ENCODE results near the gene ARSI.

Gene ARSI

DNA sequence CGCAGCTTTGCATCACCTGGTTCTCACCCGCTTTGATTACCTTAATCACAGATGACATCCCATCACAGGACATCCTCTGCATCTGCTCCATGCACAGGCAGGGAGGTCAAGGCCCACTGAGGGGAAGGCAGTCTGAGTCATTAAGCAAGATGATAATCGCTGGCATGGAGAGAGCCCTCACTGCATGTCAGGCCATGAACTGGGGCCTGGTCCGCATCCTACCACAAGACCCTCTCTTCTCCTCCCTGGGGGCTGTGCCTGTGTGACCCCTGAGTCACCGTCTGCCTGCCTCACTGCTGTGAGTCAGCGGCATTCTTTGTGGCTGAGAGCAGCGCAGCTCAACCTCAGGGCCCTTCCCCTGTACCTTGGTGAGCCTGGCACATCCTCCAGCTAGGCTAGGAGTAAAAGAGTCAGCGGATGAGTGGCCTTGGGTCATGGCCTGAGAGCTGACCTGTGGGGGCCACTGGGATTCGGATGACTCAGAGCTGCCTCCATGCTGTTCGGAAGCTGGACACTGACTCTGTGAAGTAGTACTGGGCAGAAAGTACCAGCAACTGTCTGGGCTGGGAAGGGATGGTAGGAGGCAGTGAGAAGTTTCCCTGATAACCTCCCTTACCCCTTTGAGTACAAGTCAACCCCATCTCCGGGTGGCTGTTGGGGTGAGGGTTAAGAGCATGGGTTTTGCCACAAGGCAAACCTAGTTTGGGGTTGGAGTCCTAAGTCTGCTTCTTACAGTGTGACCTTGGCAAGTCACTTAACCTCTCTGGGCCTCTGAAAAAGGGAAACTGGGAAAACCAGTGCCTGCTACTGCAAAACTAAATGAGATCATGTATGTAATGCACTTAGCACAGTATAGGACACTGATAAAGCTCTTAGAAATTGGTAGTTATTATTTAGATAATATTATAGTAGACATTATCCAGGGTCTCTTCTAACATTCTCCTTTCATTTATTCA lies 14.6 kb upstream of the ARSI start:
- peak overlapping the region; percentile 4 for H3K23ac ChIP-seq (ENCODE audit: low read depth, low read length, poor library complexity)
- no peak overlapping the region for H3K4ac ChIP-seq (ENCODE audit: low read length)
- peak overlapping the region; percentile 7 for H2BK12ac ChIP-seq (ENCODE audit: low read length)
- H3K9ac ChIP-seq (ENCODE audit: low read depth, low read length, poor library complexity): no peak overlapping the region
- H2AK5ac ChIP-seq (ENCODE audit: low read depth, low read length): peak overlapping the region; percentile 84
- H2BK15ac ChIP-seq (ENCODE audit: low read length): no peak overlapping the region
- no peaks in the 10 kb centered on the region for H3K79me1 ChIP-seq (ENCODE audit: low read depth, low read length)
- no CpG with 5 or more reads among the region's 11 CpGs for WGBS, 2 donors (ENCODE audit: extremely low coverage in 2 of 2, insufficient read length in 2 of 2, insufficient replicate concordance in 1 of 2)
- H2AFZ ChIP-seq (ENCODE audit: low read length): peak overlapping the region; percentile 82
- H2BK120ac ChIP-seq (ENCODE audit: low read depth, low read length): peak overlapping the region; percentile 48
- H3K36me3 ChIP-seq (replicated peaks in 1 of 2; ENCODE audit: control insufficient read depth in 2 of 2, insufficient read depth in 2 of 2, low read length in 2 of 2): no peaks in the 10 kb centered on the region
- no peaks in the 10 kb centered on the region for H3K27me3 ChIP-seq (ENCODE audit: control insufficient read depth in 3 of 3, insufficient read depth in 3 of 3, low read depth in 1 of 3, low read length in 3 of 3)
- H3K9me3 ChIP-seq (replicated peaks in 1 of 2; ENCODE audit: control insufficient read depth in 2 of 2, insufficient read depth in 1 of 2, low read depth in 1 of 2, low read length in 2 of 2): no peaks in the 10 kb centered on the region
- H4K91ac ChIP-seq (ENCODE audit: low read depth, low read length, poor library complexity): no peak overlapping the region
- H2BK5ac ChIP-seq (ENCODE audit: low read length): peak overlapping the region; percentile 56
- peaks cover 24 to 33% of the 10 kb centered on the region in 2 donors for H3K4me1 ChIP-seq (ENCODE audit: control insufficient read depth in 2 of 2, insufficient read depth in 1 of 2, low read depth in 1 of 2, low read length in 2 of 2)
- H3K4me2 ChIP-seq (ENCODE audit: insufficient read depth, low read length, poor library complexity, severe bottlenecking): no peak overlapping the region
- no peak for DNase-seq (ENCODE audit: low spot score)
- no peak overlapping the region for H3K14ac ChIP-seq (ENCODE audit: low read length)
- no peak overlapping the region for H4K8ac ChIP-seq (ENCODE audit: low read depth, low read length)
- no peak overlapping the region for H3K27ac ChIP-seq (replicated peaks; ENCODE audit: low read length)
- no peak overlapping the region for H3K4me3 ChIP-seq (ENCODE audit: low read length in 2 of 2)
- H3K18ac ChIP-seq (ENCODE audit: low read length): peak overlapping the region; percentile 41

DNA sequence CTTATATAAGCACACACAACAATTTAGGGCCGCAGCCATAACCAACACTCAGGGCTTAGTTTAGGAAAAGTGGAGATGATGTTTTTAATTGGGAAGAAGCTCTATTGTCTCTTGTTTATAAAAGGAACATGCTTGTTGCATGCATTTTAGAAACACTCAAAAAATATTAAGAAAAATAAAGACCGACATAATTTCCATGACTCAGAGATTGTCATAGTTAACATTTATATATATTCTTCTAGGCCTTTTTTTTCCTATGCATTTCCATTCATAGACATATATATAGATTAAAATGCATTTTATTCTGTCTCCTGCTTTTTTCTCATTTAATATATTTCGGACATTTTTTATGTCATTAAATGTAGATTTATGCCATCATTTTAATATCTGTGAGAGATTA lies 13.6 kb upstream of the ARSI start:
- H3K79me1 ChIP-seq (ENCODE audit: low read depth, low read length): no peaks in the 10 kb centered on the region
- H3K4me3 ChIP-seq (ENCODE audit: low read length in 2 of 2): no peak overlapping the region
- H3K27me3 ChIP-seq (ENCODE audit: control insufficient read depth in 3 of 3, insufficient read depth in 3 of 3, low read depth in 1 of 3, low read length in 3 of 3): no peaks in the 10 kb centered on the region
- no peak overlapping the region for H3K4ac ChIP-seq (ENCODE audit: low read length)
- H2AK5ac ChIP-seq (ENCODE audit: low read depth, low read length): no peak overlapping the region
- no peak overlapping the region for H2BK12ac ChIP-seq (ENCODE audit: low read length)
- H2BK120ac ChIP-seq (ENCODE audit: low read depth, low read length): no peak overlapping the region
- H3K18ac ChIP-seq (ENCODE audit: low read length): no peak overlapping the region
- no peak overlapping the region for H2BK15ac ChIP-seq (ENCODE audit: low read length)
- WGBS, 2 donors (ENCODE audit: extremely low coverage in 2 of 2, insufficient read length in 2 of 2, insufficient replicate concordance in 1 of 2): no CpG with 5 or more reads among the region's 3 CpGs
- H3K14ac ChIP-seq (ENCODE audit: low read length): no peak overlapping the region
- H3K36me3 ChIP-seq (replicated peaks in 1 of 2; ENCODE audit: control insufficient read depth in 2 of 2, insufficient read depth in 2 of 2, low read length in 2 of 2): no peaks in the 10 kb centered on the region
- H4K8ac ChIP-seq (ENCODE audit: low read depth, low read length): no peak overlapping the region
- DNase-seq (ENCODE audit: low spot score): no peak
- no peak overlapping the region for H3K27ac ChIP-seq (replicated peaks; ENCODE audit: low read length)
- H2AFZ ChIP-seq (ENCODE audit: low read length): no peak overlapping the region
- no peak overlapping the region for H4K91ac ChIP-seq (ENCODE audit: low read depth, low read length, poor library complexity)
- H3K9ac ChIP-seq (ENCODE audit: low read depth, low read length, poor library complexity): no peak overlapping the region
- H3K9me3 ChIP-seq (replicated peaks in 1 of 2; ENCODE audit: control insufficient read depth in 2 of 2, insufficient read depth in 1 of 2, low read depth in 1 of 2, low read length in 2 of 2): no peaks in the 10 kb centered on the region
- H3K23ac ChIP-seq (ENCODE audit: low read depth, low read length, poor library complexity): no peak overlapping the region
- H2BK5ac ChIP-seq (ENCODE audit: low read length): no peak overlapping the region
- no peak overlapping the region for H3K4me2 ChIP-seq (ENCODE audit: insufficient read depth, low read length, poor library complexity, severe bottlenecking)
- peaks cover 24 to 33% of the 10 kb centered on the region in 2 donors for H3K4me1 ChIP-seq (ENCODE audit: control insufficient read depth in 2 of 2, insufficient read depth in 1 of 2, low read depth in 1 of 2, low read length in 2 of 2)

DNA sequence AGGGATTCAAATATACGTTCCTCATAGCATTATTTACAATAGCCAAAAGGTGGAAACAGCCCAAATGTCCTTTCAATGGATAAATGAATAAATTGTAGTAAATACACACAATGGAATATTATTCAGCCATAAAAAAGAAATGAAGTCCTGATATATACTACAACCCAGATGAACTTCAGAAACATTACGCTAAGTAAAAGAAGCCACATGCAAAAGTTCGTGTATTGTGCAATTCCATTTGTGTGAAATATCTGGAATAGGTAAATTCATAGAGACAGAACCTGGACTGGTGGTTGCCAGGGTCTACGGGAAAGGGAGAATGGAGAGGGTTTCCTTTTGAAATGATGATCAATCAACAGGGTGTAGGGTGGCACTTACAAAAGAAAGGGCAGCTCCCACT lies 12.5 kb upstream of the ARSI start:
- Histone ChIP-seq H2AK5ac (ENCODE audit: low read depth, low read length) (no peak overlapping the region), H2BK5ac (ENCODE audit: low read length) (no peak overlapping the region), H3K14ac (ENCODE audit: low read length) (no peak overlapping the region), H3K79me1 (ENCODE audit: low read depth, low read length) (no peaks in the 10 kb centered on the region), H4K8ac (ENCODE audit: low read depth, low read length) (no peak overlapping the region), H2BK15ac (ENCODE audit: low read length) (no peak overlapping the region), H3K23ac (ENCODE audit: low read depth, low read length, poor library complexity) (no peak overlapping the region), H3K4me2 (ENCODE audit: insufficient read depth, low read length, poor library complexity, severe bottlenecking) (no peak overlapping the region), H4K91ac (ENCODE audit: low read depth, low read length, poor library complexity) (no peak overlapping the region), H2BK120ac (ENCODE audit: low read depth, low read length) (no peak overlapping the region), H3K9ac (ENCODE audit: low read depth, low read length, poor library complexity) (no peak overlapping the region), H3K9me3 (replicated peaks in 1 of 2; ENCODE audit: control insufficient read depth in 2 of 2, insufficient read depth in 1 of 2, low read depth in 1 of 2, low read length in 2 of 2) (no peaks in the 10 kb centered on the region), H3K4ac (ENCODE audit: low read length) (no peak overlapping the region), H2AFZ (ENCODE audit: low read length) (no peak overlapping the region), H2BK12ac (ENCODE audit: low read length) (no peak overlapping the region), H3K18ac (ENCODE audit: low read length) (no peak overlapping the region), H3K27ac (replicated peaks; ENCODE audit: low read length) (no peak overlapping the region), H3K36me3 (replicated peaks in 1 of 2; ENCODE audit: control insufficient read depth in 2 of 2, insufficient read depth in 2 of 2, low read length in 2 of 2) (no peaks in the 10 kb centered on the region), H3K27me3 (ENCODE audit: control insufficient read depth in 3 of 3, insufficient read depth in 3 of 3, low read depth in 1 of 3, low read length in 3 of 3) (no peaks in the 10 kb centered on the region), H3K4me3 (ENCODE audit: low read length in 2 of 2) (no peak overlapping the region), H3K4me1 (ENCODE audit: control insufficient read depth in 2 of 2, insufficient read depth in 1 of 2, low read depth in 1 of 2, low read length in 2 of 2) (peaks cover 20 to 32% of the 10 kb centered on the region in 2 donors)
- no CpG with 5 or more reads among the region's 4 CpGs for WGBS, 2 donors (ENCODE audit: extremely low coverage in 2 of 2, insufficient read length in 2 of 2, insufficient replicate concordance in 1 of 2)
- DNase-seq (ENCODE audit: low spot score): no peak

DNA sequence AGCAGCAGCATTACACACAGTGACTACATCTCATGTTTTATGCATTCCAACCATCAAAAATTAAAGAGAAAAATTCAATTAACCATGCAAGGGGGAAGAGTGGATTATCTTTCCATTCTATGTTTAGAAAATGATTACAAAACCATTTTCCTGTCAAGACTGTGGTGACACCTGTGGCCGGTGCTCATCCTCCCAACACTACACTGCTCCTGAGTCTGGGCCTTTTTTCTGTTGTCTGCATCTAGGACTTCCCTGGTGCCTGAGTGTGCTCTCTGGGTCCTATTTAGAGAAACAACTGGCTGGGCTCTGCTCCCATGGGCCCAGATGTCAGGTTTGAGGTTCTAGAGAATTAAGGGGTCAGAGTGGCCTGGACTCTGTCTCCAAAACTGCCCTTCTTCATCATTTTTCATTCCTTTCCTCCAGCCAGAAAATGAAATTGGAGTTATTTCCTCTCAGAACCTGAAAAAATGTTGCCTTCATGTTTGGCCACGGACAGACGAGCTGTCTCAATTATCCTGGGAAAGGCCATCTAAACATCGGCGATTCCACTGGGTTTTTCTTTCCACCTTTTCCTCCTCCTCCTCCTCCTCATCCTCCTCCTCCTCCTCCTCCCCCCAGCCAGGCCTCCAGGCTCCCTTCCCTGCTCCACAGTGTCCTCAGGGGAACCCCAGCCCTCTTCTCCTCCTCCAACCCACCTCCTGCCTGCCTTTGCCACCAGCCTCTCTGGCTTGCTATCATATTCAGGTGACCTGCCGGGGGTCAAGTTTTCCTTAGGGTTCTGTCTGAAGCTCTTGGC lies 11.4 kb upstream of the ARSI start:
- no peak overlapping the region for H2BK12ac ChIP-seq (ENCODE audit: low read length)
- H3K79me1 ChIP-seq (ENCODE audit: low read depth, low read length): no peaks in the 10 kb centered on the region
- no peak overlapping the region for H2AFZ ChIP-seq (ENCODE audit: low read length)
- H3K9ac ChIP-seq (ENCODE audit: low read depth, low read length, poor library complexity): no peak overlapping the region
- no peaks in the 10 kb centered on the region for H3K27me3 ChIP-seq (ENCODE audit: control insufficient read depth in 3 of 3, insufficient read depth in 3 of 3, low read depth in 1 of 3, low read length in 3 of 3)
- H3K4me2 ChIP-seq (ENCODE audit: insufficient read depth, low read length, poor library complexity, severe bottlenecking): no peak overlapping the region
- no peak for DNase-seq (ENCODE audit: low spot score)
- H3K18ac ChIP-seq (ENCODE audit: low read length): no peak overlapping the region
- H2AK5ac ChIP-seq (ENCODE audit: low read depth, low read length): no peak overlapping the region
- no peak overlapping the region for H2BK5ac ChIP-seq (ENCODE audit: low read length)
- H3K23ac ChIP-seq (ENCODE audit: low read depth, low read length, poor library complexity): no peak overlapping the region
- no peaks in the 10 kb centered on the region for H3K36me3 ChIP-seq (replicated peaks in 1 of 2; ENCODE audit: control insufficient read depth in 2 of 2, insufficient read depth in 2 of 2, low read length in 2 of 2)
- no peak overlapping the region for H3K14ac ChIP-seq (ENCODE audit: low read length)
- WGBS, 2 donors (ENCODE audit: extremely low coverage in 2 of 2, insufficient read length in 2 of 2, insufficient replicate concordance in 1 of 2): no CpG with 5 or more reads among the region's 6 CpGs
- H3K4me3 ChIP-seq (ENCODE audit: low read length in 2 of 2): no peak overlapping the region
- no peak overlapping the region for H3K27ac ChIP-seq (replicated peaks; ENCODE audit: low read length)
- H2BK120ac ChIP-seq (ENCODE audit: low read depth, low read length): no peak overlapping the region
- H3K4me1 ChIP-seq (ENCODE audit: control insufficient read depth in 2 of 2, insufficient read depth in 1 of 2, low read depth in 1 of 2, low read length in 2 of 2): peaks cover 18 to 30% of the 10 kb centered on the region in 2 donors
- H4K8ac ChIP-seq (ENCODE audit: low read depth, low read length): no peak overlapping the region
- no peak overlapping the region for H2BK15ac ChIP-seq (ENCODE audit: low read length)
- H3K4ac ChIP-seq (ENCODE audit: low read length): no peak overlapping the region
- H3K9me3 ChIP-seq (replicated peaks in 1 of 2; ENCODE audit: control insufficient read depth in 2 of 2, insufficient read depth in 1 of 2, low read depth in 1 of 2, low read length in 2 of 2): no peaks in the 10 kb centered on the region
- H4K91ac ChIP-seq (ENCODE audit: low read depth, low read length, poor library complexity): no peak overlapping the region

Data from neuronal stem cell (in vitro differentiated cells).